Endometrial microvascular endothelial cells (primary cell): ENCODE results near the gene KDM4B. TPM values are rescaled to one million over a fixed set of nuclear protein-coding genes. Genes with fewer than 3 reads are reported as not detected.
"Not testable (repeated sequence)": the region's sequence is repeated elsewhere in the genome, so short reads cannot be mapped to it uniquely, and the experiment has no call there.

Experiments
- in situ Hi-C: cut with HindIII; loops from 2 replicates; pipeline ENCODE4 v1.10.0; 2017; ENCODE audit warnings: low sequenced_read_pairs, low pct_unique_long_range_greater_than_20kb; ENCODE audit errors: inconsistent ontology term
- total RNA-seq: library from RNA; depleted of rRNA; stranded (reverse); fragments of >200 nt; gene quantifications from one replicate; pipeline ENCODE4 v1.2.3, GENCODE V29; 2015; ENCODE audit errors: inconsistent ontology term

The KDM4B gene
- total RNA-seq, 1 donor from 2014 or later: 12.5 TPM

DNA sequence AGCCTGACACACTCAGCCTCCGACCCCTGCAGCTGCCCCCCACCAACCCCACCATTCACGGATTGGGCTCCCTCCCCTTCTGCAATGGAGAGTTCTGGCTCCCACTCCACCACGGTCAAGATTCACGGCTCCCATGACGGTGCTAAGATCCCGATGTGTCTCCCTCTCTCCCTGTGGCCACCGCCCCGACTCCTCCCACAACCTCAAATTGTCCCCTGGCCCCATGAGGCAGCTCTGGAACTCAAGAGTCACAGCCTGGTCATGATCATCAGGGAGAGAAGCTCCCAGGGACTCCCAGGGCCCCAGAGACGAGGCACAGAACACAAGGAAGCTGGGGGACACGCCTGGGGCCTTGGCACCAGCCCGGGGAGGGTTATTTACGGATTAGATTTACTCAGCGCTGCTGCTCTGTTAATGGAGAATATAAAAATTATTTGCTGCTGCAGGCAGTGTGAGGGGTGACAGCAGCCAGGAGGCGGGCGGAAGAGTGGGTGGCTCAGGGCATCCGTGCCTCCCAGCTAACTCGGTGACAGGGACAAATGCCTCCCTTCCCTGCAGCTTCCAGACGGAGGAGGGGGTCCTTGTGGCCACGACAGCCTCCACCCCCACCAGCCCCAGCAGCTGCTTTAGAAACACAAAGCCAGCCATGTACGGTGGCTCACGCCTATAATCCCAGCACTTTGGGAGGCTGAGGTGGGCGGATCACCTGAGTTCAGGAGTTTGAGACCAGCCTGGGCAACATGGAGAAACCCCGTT is 187.5 kb downstream of the KDM4B start:
- in situ Hi-C loops: no loop called here

DNA sequence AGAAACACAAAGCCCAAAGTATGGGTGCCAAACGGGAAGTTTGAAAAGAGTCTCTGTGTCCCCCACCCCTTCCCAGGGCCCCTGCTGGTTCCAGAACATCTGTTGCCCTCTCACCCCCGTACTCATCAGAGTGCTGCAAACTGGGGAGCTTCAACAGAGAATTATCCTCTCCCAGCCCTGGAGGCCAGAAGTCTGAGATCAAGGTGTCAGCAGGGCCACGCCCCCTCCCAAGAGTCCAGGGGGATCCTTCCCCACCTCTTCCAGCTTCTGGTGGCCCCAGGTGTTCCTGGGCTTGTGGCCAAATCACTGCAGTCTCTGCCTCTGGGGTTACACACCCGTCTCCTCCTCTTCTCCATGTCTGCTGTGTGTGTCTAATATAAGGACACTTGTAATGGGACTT is 188.3 kb downstream of the KDM4B start:
- in situ Hi-C loops: no loop called here

DNA sequence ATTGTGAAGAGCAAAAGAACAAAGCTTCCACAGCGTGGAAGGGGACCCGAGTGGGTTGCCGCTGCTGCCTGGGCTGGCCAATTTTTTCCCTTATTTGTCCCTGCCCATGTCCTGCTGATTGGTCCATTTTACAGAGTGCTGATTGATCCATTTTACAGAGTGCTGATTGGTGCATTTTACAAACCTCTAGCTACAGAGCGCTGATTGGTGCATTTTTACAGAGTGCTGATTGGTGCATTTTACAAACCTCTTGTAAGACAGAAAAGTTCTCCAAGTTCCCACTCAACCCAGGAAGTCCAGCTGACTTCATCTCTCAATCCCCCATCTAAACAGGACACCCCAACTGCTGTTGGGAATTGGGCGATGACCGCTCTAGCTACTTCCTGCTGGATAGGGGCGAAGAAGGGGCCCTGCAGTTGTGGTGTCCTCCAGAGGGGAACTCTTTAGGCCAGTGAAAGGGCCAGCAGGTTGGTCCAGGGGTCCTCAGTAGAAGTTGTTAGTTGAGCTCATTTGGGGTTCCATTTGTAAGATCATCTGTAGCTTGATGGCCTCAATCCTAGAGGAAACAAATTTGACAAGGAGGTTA is 189.7 kb downstream of the KDM4B start:
- in situ Hi-C loops: not testable (repeated sequence)

DNA sequence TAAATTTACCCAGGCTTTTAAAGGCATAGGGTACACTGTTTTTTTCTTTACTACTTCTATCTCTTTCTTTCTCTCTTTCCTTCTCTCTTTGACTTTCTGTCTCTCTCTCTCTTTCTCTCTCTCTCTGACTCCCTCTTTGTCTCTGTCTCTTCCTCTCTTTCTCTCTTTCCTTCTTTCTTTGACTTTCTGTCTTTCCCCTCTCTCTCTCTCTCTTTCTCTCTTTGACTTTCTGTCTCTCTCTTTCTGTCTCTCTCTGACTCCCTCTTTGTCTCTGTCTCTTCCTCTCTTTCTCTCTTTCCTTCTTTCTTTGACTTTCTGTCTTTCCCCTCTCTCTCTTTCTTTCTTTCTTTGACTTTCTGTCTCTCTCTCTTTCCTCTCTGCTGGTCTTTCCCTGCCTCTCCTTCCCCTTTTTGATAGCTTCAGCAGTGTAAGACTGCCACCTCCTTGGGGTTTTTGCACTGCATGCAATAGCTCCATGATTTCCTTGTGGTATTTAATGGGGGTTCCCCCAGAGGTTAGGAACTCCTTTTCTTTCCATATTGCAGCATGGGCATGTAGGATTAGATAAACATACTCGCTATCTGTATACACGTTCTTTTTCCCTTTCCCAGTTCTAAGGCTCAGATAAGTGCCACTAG is 191.4 kb downstream of the KDM4B start:
- in situ Hi-C loops: not testable (repeated sequence)

DNA sequence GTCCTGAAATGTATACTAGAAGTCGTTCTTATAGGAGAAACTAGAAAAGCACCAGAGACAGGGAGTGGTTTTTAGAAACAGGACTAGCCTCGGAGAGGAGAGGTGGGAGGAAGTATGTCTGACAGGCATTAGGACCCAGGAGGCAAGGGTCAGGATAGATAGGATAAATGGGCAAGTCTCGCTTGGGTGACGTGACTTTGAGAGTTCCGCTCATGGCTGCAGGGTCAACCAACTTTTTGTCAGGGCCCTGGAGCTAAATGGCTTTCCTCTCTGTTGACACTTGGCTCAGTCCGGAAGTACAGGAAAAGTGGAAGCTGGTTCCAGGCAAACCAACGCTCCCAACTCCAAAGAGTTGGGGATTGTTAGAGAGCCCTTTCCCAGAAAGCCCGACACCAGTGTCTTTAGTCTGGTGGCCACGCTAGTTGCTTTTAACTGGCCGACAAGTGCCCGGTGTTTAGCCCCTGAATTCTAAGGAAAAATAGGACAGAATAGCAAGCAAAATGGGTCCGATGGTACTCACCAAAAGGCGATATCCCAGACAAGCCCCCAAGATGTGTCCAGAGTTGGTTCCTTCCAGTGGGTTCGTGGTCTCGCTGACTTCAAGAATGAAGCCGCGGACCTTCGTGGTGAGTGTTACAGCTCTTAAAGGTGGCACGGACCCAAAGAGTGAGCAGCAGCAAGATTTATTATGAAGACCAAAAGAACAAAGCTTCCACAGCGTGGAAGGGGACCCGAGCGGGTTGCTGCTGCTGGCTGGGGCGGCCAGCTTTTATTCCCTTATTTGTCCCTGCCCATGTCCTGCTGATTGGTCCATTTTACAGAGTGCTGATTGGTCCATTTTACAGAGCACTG is 196.2 kb downstream of the KDM4B start:
- in situ Hi-C loops: not testable (repeated sequence)

DNA sequence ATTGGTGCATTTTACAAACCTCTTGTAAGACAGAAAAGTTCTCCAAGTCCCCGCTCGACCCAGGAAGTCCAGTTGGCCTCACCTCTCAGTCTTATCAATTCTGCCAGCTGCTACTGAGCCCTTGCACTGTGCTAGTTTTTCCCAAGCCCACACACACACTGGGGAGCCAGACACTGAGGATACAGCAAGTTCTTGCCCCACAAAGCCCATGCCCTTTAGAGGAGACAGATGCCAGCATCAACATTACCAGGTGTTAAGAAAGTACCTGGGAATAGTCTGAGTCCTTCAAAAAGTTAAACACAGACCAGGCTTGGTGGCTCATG is 196.7 kb downstream of the KDM4B start:
- in situ Hi-C loops: no loop called here

DNA sequence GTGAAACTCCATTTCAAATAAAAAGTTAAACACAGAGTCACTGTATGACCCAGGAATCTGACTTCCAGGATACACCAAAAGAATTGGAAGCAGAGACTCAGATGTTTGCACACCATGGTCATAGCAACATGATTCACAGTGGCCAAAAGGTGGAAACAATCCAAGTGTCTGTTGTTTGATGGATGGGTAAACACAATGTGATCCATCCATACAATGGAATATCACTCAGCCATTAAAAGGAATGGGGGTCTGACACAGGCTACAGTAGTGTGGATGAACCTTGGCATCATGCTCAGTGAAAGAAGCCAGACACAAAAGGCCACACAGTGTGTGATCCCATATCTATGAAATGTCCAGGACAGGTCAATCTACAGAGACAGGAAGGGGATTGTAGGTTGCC is 197.3 kb downstream of the KDM4B start:
- in situ Hi-C loops: no loop called here

DNA sequence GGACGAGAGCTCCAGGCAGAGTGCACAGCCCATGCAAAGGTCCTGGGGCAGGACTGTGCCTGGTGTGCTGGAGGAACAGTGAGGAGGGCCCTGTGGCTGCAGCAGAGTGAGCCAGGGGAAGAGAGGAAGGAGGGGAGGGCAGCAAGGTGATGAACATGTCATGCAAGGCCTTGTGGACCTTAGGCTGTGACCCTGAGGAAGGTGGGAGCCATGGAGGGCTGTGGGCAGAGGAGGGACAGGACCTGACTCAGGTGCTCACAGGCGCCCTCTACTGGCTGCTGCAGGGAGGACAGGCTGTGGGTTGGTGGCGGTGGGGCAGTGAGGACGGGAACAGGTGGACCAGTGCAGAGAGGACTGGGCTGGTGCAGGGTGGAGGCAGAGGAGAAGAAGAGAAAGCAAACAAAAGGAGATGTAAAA is 201.4 kb downstream of the KDM4B start:
- in situ Hi-C loops: no loop called here

DNA sequence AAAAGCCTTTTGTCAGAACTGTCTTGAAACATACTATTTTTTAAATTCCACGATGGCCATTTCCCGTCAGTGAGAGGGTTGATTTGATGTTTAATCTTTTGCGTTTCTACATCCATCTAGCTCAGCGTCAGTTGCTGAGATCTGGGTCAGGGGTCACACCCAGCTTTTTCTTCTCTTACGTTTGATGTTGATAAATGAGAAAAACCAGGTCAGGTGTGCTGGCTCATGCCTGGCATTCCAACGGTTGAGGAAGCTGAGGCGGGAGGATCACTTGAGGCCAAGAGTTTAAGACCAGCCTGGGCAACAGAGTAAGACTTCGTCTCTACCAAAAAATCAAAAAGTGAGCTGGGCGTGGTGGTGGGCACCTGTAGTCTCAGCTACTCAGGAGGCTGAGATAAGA is 202.8 kb downstream of the KDM4B start:
- in situ Hi-C loops: no loop called here

DNA sequence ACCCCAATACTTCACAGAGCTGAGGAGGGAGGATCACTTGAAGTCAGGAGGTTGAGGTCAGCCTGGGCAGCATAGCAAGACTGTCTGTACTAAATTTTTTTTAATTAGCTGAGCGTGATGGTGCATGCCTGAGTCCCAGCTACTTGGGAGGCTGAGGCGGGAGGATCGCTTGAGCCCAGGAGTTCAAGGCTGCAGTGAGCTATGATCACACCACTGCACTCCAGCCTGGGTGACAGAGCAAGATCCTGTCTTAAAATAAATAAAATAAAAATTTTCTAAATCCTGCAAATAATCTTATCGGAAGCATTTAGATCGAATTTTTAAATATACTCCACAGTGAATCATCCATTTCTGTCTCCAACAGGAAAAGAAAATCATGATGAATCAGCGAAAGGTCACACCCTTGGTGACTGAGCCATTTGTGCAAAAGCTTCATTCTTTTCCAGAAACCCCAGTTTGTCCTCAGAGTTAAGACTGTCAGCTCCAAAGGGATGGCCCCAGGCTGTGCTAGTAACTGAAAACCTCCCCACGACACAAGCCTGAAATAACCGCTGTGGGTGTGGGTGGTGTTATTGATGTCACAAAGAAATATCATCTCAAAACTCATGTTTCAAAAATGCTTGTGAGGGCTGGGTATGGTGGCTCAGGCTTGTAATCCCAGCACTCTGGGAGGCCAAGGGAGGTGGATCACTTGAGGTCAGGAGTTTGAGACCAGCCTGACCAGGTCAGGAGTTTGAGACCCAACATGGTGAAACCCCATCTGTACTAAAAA is 204.1 kb downstream of the KDM4B start:
- in situ Hi-C loops: no loop called here

DNA sequence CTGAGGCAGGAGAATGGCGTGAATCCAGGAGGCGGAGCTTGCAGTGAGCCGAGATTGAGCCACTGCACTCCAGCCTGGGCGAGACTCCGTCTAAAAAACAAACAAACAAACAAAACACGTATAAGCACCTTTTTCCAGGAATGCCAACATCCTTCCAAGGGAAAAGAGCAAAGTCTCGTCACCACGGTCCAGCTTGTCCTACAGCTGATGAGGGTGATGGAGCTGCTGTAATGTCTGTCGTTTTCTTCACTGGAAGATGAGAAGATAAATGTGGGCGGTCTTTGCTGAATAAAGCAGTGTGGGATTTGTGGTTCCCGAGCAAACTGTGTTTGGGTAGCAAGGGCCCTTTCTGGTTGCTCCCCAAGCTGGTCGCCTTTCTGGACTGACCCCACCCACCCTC is 205.1 kb downstream of the KDM4B start:
- in situ Hi-C loops: no loop called here

DNA sequence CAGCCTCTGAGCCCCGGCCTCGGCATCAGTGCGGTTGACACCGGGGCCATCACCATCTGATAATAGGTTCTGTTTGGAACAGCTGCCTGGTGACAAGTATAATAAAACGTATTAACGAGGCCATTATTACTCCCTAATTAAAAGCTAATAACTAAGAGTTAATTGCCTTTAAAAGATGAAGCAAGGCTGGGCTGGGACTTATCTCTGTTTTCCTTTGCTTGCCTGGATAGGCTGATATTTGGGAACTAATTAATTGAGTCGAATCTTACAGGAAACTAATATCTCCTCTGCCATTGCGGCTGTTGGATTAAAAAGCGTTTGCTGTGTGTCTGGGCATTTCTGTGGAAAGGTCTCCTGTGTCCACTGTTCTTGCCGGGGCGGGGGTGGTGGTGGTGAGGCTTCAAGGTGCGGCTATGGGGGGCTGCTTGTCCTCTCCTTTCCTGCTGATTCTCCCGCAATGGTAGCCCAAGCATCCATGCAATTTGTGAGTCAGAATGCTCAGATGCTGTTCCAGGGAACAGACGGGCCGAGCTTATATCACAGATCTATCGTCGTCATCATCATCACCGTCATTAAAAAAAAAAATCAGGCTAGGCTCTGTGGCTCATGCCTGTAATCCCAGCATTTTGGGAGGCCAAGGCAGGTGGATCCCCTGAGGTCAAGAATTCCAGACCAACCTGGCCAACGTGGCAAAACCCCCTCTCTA is 209.0 kb downstream of the KDM4B start:
- in situ Hi-C loops: no loop called here

DNA sequence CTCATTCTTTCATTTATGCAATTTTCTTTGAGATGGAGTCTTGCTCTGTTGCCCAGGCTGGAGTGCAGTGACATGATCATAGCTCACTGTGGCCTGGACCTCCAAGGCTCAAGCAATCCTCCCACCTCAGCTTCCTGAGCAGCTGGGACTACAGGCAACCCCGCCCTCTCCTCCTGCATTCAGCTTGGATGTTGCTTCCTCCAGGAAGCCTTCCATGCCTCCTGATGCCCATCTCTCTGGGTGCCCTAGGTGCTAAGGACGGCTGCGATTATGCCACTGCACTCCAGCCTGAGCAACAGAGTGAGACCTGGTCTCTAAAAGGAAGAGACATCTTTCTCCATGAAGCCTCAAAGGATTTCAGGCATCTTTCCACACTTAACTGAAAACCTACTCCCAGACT is 209.9 kb downstream of the KDM4B start:
- in situ Hi-C loops: no loop called here

DNA sequence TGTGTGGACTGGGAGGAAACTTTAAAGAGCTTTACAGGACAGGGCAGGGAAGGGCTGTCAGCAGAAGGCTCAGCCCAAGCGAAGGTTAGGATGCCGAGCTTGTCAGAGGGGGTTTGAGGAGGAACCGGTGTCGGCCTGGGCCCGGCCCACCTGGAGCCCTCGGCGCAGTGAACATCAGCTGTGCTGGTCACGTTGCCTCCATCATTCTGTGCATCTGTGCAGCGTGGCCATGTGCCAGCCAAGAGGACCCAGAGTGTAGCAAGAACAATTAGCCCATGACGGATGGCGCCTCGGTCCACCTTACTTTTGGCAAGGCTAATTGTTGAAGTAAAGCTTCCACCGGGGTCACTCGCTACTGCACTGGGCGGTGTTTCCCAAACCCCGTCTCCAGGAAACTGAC is 210.3 kb downstream of the KDM4B start:
- in situ Hi-C loops: no loop called here

DNA sequence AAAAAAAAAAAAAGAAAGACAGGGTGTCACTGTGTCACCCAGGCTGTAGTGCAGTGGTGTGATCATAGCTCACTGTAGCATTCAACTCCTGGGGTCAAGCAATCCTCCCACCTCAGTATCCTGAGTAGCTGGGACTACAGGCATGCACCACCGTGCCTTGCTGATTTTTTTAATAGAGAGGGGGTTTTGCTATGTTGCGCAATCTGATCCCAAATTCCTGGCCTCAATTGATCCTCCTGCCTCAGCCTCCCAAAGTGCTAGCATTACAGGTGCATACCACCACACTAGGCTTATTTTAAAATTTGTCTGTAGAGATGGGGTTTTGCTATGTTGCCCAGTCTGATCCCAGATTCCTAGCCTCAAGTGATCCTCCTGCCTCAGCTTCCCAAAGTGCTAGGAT is 212.4 kb downstream of the KDM4B start:
- in situ Hi-C loops: no loop called here

DNA sequence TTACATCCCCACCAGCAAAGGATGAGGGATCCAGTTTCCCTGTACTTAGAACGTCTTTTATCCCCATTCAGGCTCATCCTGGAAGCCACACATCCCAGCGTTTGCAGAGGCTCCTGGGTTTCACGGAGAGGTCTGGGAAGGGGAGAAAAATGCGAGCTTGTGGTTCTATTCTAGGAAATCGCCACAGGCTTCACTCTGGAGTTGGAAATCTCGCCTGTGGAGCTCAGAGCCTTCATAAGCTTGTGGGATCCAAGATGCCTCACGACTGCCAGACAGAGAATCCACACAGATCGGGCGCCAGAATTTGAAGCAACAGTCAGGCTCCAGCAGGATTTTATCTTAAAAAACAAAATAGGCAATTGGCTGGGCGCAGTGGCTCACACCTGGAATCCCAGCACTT is 213.8 kb downstream of the KDM4B start:
- in situ Hi-C loops: no loop called here

DNA sequence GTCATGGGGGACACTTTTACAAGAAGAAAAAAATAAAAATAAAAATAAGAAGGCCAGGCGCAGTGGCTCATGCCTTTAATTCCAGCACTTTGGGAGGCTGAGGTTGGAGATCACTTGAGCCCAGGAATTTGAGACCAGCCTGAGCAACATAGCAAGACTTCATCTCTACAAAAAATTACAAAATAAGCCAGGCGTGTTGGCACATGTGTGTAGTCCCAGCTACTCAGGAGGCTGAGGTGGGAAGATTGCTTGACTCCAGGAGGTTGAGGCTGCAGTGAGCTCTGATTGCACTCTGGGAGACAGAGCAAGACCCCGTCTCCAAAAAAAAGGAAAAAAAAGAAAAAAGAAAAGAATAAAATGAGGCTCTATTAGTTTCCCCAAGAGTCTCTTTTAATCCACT is 214.7 kb downstream of the KDM4B start:
- in situ Hi-C loops: no loop called here

DNA sequence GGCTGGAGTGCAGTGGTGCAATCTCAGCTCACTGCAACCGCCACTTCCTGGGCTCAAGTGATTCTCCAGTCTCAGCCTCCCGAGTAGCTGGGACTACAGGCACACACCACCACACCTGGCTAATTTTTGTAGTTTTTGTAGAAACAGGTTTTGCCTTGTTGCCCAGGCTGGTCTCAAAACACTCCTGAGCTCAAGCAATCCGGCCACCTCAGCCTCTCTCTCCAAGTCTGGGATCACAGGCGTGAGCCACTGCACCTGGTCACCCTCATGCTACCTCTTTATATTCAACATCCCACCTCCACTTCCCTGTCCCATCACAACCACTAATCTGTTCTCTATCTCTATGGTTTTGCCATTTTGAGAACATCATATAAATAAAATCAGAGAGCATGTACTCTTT is 216.0 kb downstream of the KDM4B start:
- in situ Hi-C loops: no loop called here
